ENCODE results near the gene MYLIP.

GRCh38 chr6:16106991-16107787, 21.7 kb upstream of the MYLIP start:
- TF ChIP-seq ZNF362 (tag by site-specific recombination; IDR thresholded peaks at IDR 0.05): no peak
- TF ChIP-seq KLF1 (tag by site-specific recombination; IDR thresholded peaks at IDR 0.05): no peak
- no peak for TF ChIP-seq ZNF223 (tag by site-specific recombination; IDR thresholded peaks at IDR 0.05)
- TF ChIP-seq CTCF (tag by site-specific recombination; IDR thresholded peaks at IDR 0.05): no peak
- no peak for TF ChIP-seq INSM2 (tag by site-specific recombination; IDR thresholded peaks at IDR 0.05)
- no peak for TF ChIP-seq YY1 (tag by site-specific recombination; IDR thresholded peaks at IDR 0.05)
- no peak for TF ChIP-seq ZNF175 (tag by site-specific recombination; IDR thresholded peaks at IDR 0.05)
